ENCODE data around the gene WDR90.

The WDR90 gene

GRCh38 chr16:640614-641013, 8.6 kb upstream of the WDR90 start:
- DNase-seq: no peak

DNA sequence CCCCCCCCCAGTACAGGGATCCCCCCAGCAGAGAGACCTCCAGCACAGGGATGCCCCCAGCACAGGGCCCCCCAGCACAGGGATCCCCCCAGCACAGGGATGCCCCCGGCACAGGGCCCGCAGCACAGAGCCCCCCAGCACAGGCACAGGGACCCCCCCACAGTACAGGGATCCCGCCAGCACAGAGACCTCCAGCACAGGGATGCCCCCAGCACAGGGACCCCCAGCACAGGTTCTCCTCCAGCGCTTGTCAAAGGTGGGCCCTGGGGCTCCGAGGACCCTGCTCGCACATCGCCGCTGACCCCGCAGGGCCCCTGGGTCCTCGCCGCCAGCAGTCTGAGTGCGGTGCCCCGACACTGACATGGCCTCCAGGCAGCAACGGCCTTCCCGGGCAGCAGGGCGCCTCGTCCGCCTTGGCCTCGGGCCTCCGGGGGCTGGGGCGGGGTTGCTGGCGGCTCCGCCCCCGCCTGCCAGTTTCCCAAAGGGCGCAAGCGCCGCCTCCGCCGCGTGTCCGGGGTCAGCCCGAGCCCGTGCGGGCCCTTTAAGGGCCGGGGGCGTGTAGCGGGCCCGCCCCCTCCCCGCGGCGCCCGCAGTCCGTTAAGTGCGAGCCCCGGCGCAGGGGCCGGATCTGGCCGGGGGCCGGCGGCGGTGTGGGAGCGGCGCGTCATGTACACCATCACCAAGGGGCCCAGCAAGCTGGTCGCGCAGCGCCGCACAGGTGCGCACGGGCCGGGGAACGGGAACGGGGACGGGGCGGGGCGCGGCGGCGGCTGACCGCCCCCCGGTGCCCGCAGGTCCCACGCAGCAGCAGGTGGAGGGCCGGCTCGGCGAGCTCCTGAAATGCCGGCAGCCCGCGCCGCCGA, 7.6 kb upstream of the WDR90 start, which contains the start of gene MCRIP2:
TSS of gene MCRIP2 (plus strand) at position 503 of the 863 bp plus-strand sequence. CDS start at position 667, 164 bp downstream.
- peak; percentile 33 for DNase-seq

DNA sequence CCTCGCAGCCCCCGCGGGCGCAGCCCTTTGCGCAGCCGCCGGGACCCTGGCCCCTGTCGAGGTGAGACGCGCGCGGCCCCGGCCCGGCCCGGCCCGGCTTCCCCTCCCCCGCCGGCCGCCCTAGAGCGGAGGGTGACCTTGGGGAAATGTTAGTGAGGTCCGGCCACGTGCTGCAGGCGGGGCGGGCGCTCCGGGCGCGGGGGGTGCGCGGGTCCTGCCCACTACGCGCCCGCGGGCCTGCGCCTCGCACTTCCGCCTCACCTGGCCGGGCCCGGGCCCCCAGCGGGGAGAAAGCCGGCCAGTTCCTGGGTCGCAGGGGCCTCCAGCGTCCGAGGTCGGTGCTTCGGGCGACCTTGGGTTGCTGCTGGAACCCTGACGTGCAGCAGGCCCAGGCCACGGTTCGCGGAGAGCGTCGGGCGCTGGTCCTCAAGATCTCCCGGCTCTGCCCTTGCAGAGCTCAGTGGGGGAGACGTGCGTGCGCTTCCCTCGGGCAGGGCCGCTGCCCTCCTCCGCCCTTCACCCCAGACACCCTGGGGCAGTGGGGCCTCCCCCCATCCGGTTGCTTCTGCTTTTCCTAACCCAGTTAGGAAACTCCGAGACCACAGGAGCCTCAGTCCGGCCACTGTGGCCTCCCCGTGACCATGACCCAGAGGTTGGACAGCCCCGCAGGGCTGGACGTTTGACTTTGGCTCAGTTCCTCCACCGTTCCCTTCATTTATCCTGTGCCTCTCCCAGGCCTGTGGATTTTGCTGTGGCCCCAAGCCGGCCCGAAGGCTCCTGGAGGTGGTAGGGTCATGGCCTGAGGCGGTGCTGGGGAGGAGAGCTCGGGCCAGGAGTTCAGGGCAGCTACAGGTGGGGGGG, 6.7 kb upstream of the WDR90 start:
- DNase-seq: no peak

DNA sequence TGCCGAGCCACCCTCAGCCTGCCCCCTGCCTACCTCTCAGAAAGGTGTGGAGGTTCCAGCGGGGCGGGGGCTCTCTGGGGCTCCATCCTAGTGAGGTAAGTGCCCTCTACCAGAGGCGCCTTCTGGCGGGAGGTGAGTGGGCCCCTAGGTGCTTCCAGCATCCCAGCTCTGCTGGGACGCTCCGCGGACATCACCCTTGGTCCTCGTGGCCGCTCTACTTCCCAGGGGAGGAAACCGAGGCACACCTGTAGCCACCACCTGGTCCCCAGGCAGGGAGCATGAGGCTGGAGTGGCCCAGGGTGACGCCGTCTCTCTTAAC, 6.2 kb upstream of the WDR90 start:
- no peak for DNase-seq

- no peak for DNase-seq
These were observed 4.6 kb upstream of the WDR90 start for GRCh38 chr16:644556-644955.

DNA sequence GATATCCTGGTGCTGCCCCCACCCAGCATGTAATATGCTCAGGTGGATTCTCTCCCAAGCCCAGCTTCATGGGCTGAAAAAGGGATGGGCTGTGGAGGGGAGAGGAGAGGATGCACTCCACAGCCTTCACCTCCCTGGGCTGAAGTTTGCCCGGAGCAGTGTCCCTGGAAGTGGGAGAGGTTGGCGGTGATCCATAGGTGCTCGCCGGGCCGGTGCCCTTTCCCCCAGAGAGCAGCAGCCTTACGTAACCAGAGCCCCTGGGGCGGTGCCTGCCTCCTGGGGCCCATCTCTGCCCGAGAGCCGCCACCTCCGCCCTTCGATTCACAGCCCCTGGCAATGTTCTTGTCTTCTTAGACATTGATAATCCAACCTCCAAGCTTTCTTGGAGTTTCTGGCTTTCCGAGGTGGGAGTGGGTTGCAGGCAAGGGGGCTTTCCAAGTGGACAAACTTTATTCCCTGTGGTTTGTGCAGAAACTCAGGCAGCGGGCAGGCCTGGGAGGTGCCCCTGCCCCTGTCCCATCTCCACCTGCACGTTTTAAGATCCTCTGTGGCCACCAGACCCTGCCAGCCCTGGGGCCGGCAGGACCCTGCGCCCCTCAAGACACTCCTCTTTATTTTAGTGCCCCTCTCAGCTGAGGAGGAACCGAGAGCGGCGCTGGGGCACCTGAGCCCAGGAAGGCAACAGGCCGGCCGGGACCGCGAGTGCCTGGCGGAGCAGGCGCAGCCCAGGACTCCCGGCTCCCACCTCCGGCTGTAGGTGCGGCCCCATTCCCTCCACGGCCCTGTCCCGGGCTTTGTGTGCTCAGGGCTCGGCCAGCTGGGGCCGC, 3.1 kb upstream of the WDR90 start:
- no peak for DNase-seq

DNA sequence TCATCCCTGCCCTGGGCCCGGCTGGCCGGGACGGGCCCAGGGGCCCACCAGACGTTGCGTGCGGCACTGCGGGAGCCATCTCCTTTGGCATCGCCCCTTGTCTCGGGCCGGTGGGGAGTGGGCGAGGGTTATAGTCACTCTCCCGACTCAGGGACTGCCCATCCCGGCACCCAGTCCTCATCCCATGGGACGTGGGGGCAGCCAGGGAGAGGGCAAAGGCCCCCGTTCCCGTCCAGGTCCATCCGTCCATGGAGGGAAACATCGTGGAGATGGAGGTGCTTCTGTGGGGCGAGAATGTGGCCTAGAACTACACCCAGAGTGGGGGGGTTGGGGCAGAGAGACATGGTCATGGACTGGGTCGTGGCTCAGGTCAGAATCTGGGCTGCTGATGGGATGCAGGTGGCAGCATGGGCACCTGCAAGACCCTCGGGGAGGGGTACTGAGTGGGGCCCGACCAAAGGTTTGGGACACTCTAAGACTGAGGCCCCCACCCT, 2.4 kb upstream of the WDR90 start:
- no peak for DNase-seq

DNA sequence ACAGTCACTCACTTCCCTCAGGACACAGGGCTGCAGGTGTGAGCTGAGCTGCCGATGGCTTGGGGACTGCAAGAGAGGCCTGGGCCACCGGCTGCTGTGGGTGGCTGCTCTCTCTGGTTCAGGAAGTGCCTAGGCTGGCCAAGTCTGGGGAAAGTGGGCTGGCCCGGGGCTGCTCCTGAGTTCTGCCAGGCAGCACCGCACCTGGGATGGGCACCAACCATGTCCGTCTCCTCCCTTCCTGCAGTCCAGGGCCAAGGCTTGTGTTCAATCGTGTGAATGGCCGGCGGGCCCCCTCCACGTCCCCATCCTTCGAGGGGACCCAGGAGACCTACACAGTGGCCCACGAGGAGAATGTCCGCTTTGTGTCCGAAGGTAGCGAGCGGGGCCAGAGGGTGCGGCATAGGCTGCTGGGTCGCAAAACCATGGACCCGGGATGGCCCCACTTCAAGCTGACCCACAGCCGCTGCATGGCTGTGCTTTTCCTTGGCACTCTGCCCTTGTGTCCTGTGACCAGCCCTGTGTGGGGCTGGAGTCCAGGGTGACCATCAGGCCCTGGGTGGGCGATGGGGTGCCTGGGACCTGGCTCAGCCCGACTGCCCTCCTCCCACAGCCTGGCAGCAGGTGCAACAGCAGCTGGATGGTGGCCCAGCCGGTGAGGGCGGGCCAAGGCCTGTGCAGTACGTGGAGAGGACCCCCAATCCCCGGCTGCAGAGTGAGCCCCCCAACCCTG, 1.8 kb upstream of the WDR90 start:
- DNase-seq: no peak

GRCh38 chr16:648071-648780, 939 bp upstream of the WDR90 start:
- DNase-seq: peak; percentile 9

GRCh38 chr16:649631-650030, 466 bp downstream of the WDR90 start:
- DNase-seq: no peak

DNA sequence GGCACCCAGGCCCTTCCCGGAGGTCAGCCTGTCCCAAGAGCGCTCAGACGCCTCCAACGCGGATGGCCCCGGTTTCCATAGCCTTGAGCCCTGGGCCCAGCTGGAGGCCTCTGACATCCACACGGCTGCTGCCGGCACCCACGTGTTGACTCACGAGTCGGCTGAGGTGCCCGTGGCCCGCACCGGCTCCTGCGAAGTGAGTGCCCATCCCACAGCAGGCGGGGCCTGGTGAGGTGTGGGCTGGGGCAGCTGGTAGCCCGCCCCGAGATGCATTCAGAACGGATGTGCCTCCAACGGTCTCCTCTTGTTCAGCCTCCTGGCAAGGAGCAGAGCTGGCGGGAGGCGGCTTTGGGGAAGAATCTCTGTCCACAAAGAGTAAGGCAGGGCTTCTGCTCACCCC, 2.7 kb downstream of the WDR90 start:
- DNase-seq: no peak

DNA sequence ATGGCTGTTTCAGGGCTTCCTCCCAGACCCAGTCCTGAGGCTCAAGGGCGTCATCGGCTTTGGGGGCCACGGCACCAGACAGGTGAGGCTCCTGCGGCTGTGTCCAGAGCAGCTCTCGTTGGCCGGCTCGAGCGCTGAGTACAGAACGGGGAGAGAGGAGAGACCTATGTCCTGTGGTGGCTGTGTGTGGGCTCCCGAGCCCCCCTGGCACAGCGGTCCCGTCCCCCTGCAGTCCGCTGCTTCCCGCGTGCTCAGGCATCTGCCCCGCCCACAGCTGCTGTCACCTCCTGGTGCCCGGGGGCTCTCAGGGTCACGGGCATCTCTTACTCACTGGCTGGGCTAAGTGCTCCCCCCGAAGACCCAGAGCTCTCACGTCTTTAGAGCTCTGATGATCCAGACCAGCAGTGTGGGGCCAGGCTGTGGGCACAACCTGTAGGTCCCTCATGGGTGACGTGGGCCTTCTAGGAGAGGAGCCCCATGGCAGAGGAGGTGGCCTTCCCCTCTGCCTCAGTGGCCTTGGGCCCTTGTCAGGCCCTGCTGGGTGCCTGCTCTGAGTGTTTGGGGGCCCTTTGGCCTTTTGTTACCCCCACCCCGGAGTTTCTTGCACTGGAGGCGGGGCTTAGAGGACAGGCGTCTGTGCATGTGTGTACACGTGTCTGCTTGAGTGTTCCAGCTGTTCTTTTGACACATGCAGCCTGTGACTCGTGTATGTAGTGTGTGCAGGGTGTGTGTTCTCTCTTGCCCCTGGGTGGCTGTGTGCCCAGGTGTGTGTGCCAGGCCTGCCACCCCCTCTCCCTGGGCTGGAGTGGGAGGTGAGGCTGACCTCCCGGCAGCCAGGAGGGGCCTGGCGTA, 3.5 kb downstream of the WDR90 start:
- DNase-seq: no peak

GRCh38 chr16:654034-654433, 4.9 kb downstream of the WDR90 start:
- DNase-seq: no peak

DNA sequence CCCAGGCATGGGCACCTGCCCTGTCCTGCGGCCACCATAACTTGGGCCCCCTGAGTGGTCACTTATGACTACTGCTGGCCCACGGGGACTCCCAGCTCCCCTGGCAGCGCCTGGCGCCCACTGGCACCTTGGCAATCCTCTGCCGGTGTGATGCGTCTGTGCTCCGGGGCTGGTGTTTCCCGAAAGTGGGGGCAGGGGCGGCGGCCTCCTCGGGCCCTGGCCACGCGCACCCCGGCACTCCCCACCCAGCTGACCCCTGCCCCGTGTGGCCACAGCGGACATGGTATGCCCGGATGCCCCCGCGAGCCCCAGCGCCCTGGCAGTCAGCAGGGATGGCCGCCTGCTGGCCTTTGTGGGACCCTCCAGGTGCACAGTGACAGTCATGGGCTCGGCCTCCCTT, 8.3 kb downstream of the WDR90 start:
- DNase-seq: no peak

- no peak for DNase-seq
These were observed 9.8 kb downstream of the WDR90 start for GRCh38 chr16:658679-659571.

GRCh38 chr16:659618-660017, 10.5 kb downstream of the WDR90 start:
- DNase-seq: no peak

DNA sequence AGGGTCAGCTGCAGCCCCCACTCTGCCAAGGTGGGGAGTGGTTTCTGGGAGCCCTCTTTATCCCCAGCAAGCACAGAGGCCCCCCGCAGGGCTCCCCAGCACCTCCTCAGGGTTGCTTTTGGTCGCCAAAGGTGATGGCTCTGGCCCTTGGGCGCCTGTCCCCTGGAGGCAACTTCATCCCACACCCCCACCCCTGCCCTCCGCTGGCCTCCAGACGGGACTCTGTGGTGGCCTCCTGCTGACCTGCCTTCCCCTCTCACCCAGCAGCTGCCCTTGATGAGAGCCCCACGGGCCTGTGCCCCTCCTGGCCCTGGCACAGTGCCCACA, 10.9 kb downstream of the WDR90 start:
- no peak for DNase-seq

DNA sequence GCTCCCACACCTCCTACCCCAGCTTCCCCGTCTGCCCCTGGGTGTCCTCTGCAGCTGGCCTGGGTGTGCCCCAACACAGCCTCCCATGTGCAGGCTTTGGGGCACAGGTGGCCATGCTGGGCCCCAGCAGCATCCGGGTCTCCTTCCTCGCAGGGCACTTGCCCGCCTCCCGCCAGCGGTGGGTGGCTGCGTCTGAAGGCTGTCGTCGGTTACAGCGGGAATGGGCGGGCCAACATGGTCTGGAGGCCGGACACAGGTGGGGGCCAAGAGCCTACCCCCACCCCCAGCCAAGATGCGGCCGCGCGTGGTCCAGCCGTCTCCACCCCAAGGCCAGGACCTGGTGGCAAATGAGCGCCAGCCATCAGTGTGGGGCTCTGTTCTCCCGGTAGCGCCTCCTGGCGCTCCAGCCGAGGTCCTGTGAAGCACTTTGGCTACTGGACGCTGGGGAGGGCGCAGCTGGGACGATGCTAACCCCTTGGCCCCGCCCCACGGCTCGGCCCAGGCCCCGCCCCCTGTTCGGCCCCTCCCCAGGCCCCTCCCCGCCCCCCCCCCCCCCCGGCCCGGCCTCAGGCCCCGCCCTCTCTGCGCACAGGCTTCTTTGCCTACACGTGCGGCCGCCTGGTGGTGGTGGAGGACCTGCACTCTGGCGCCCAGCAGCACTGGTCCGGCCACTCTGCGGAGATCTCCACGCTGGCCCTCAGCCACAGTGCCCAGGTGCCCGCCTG, 11.5 kb downstream of the WDR90 start:
- peak; percentile 56 for DNase-seq

All from SHP77 treated with DMSO at 0.1 percent for 48 hours (cell line).